Measurements from ENCODE around the gene SASH3. TPM values are rescaled to one million over a fixed set of nuclear protein-coding genes. Genes with fewer than 3 reads are reported as not detected.

The SASH3 gene
- polyA plus RNA-seq, 1 of the 3 experiments (the other 2 are of a cell fraction) = not detected

GRCh38 chrX:129763666-129764065 lies 16.1 kb upstream of the SASH3 start:
- no peak overlapping the region for H2AFZ ChIP-seq (ENCODE audit: low read depth)
- no peak overlapping the region for H3K4me3 ChIP-seq (ENCODE audit: low read depth in 2 of 2, low read length in 1 of 2)
- DNase-seq = no peak
- no peaks in the 10 kb centered on the region; the same call in 1 of the 2 replicates for H3K27me3 ChIP-seq (ENCODE audit: insufficient read depth)
- TF ChIP-seq GATA2 (CRISPR knock-in tag; IDR thresholded peaks at IDR 0.05) = no peak
- TF ChIP-seq NRF1 (IDR thresholded peaks at IDR 0.05; ENCODE audit: low read depth, low read length) = no peak
- TF ChIP-seq FOSL2 (IDR thresholded peaks at IDR 0.05; ENCODE audit: borderline replicate concordance, low read depth) = no peak
- no peak for TF ChIP-seq CTCF (IDR thresholded peaks at IDR 0.05)
- no peak for TF ChIP-seq POLR2AphosphoS5 (IDR thresholded peaks at IDR 0.05; ENCODE audit: low read depth, low read length)
- TF ChIP-seq TAF1 (IDR thresholded peaks at IDR 0.05; ENCODE audit: borderline replicate concordance, low read depth, low read length) = no peak
- TF ChIP-seq MEF2A (IDR thresholded peaks at IDR 0.05; ENCODE audit: borderline replicate concordance, low read depth) = no peak
- no peaks in the 10 kb centered on the region for H4K20me1 ChIP-seq (ENCODE audit: insufficient read depth)
- CTCF ChIA-PET = interaction anchor here (1.5 kb wide), 1 partner anchor 126 kb away, joined by 4 read pairs; no protein-coding TSS in a partner anchor
- no peak overlapping the region for H3K9ac ChIP-seq
- peaks cover 0 to 8% of the 10 kb centered on the region in 2 experiments; a peak in 1 of 4 replicates for H3K4me1 ChIP-seq (ENCODE audit: control insufficient read depth in 1 of 2, insufficient read depth in 2 of 2, low read depth in 1 of 2, low read length in 1 of 2)
- H3K79me2 ChIP-seq (ENCODE audit: insufficient read depth) = no peaks in the 10 kb centered on the region
- POLR2A ChIA-PET = no interaction called here
- no peaks in the 10 kb centered on the region for H3K9me2 ChIP-seq
- no peaks in the 10 kb centered on the region for H3F3A ChIP-seq (replicated peaks; ENCODE audit: insufficient read depth)
- H3K36me3 ChIP-seq (replicated peaks in 1 of 2; ENCODE audit: control insufficient read depth in 1 of 2, insufficient read depth in 2 of 2, low read length in 1 of 2) = no peaks in the 10 kb centered on the region
- no peaks in the 10 kb centered on the region for H3K9me3 ChIP-seq
- no peak overlapping the region for H3K27ac ChIP-seq (ENCODE audit: low read depth in 2 of 2, low read length in 1 of 2)
- H3K4me2 ChIP-seq = no peak overlapping the region

GRCh38 chrX:129768186-129768585 lies 11.6 kb upstream of the SASH3 start:
- 48% methylated on average over 4 of the region's 8 CpGs for WGBS (ENCODE audit: low lambda C conversion rate)
- Histone ChIP-seq H3K79me2 (ENCODE audit: insufficient read depth) (no peaks in the 10 kb centered on the region), H3K4me3 (ENCODE audit: low read depth in 2 of 2, low read length in 1 of 2) (no peak overlapping the region), H3K9me3 (no peaks in the 10 kb centered on the region), H3K27ac (ENCODE audit: low read depth in 2 of 2, low read length in 1 of 2) (no peak overlapping the region), H4K20me1 (ENCODE audit: insufficient read depth) (no peaks in the 10 kb centered on the region), H3K27me3 (ENCODE audit: insufficient read depth) (peaks cover 4% of the 10 kb centered on the region; the same call in 1 of the 2 replicates), H3K4me2 (no peak overlapping the region), H3K36me3 (replicated peaks in 1 of 2; ENCODE audit: control insufficient read depth in 1 of 2, insufficient read depth in 2 of 2, low read length in 1 of 2) (no peaks in the 10 kb centered on the region), H3F3A (replicated peaks; ENCODE audit: insufficient read depth) (no peaks in the 10 kb centered on the region), H3K9ac (no peak overlapping the region), H3K9me2 (no peaks in the 10 kb centered on the region), H3K4me1 (ENCODE audit: control insufficient read depth in 1 of 2, insufficient read depth in 2 of 2, low read depth in 1 of 2, low read length in 1 of 2) (no peaks in the 10 kb centered on the region), H2AFZ (ENCODE audit: low read depth) (no peak overlapping the region)
- ChIA-PET POLR2A (no interaction called here), CTCF (interaction anchor here (1.4 to 1.8 kb wide), 2 partner anchors 42 to 167 kb away, joined by 4 to 5 read pairs; no protein-coding TSS in a partner anchor)
- no peak for DNase-seq
- TF ChIP-seq TEAD4 (IDR thresholded peaks at IDR 0.05; ENCODE audit: borderline replicate concordance, insufficient read depth) (no peak), EZH2phosphoT487 (IDR thresholded peaks at IDR 0.05; ENCODE audit: borderline replicate concordance, low read depth) (no peak), GABPA (IDR thresholded peaks at IDR 0.05; ENCODE audit: low read depth) (no peak), MAX (IDR thresholded peaks at IDR 0.05; ENCODE audit: low read depth) (no peak), FOXJ3 (CRISPR knock-in tag; IDR thresholded peaks at IDR 0.05) (no peak), REST (IDR thresholded peaks at IDR 0.05; ENCODE audit: low read depth, low read length) (no peak), EP300 (IDR thresholded peaks at IDR 0.05; ENCODE audit: borderline replicate concordance in 1 of 2, low read depth in 1 of 2, low read length in 1 of 2) (no peak), CHD2 (IDR thresholded peaks at IDR 0.05; ENCODE audit: low read length, partially characterized antibody) (no peak), POLR2AphosphoS5 (IDR thresholded peaks at IDR 0.05; ENCODE audit: low read depth, low read length) (no peak), IRF3 (IDR thresholded peaks at IDR 0.05; ENCODE audit: low read depth, low read length) (no peak), TCF12 (IDR thresholded peaks at IDR 0.05) (no peak), YY1 (IDR thresholded peaks at IDR 0.05; ENCODE audit: low read depth) (no peak), ELF1 (IDR thresholded peaks at IDR 0.05) (no peak), RXRA (IDR thresholded peaks at IDR 0.05; ENCODE audit: borderline replicate concordance, low read depth) (no peak), FOXM1 (IDR thresholded peaks at IDR 0.05; ENCODE audit: low read depth) (no peak), MXI1 (IDR thresholded peaks at IDR 0.05; ENCODE audit: low read depth, low read length) (no peak)
